HepG2 (cell line): ENCODE measurements around the gene LST1. TPM values are rescaled to one million over a fixed set of nuclear protein-coding genes. Genes with fewer than 3 reads are reported as not detected.

Experiments
- ARNT ChIP-seq: fragments of 450-650 bp; IDR thresholded peaks from 2 replicates; pipeline ENCODE4 v1.6.1; 2017
- ARNT2 ChIP-seq: sonication (generic); formaldehyde crosslinking; IDR thresholded peaks from 2 replicates; pipeline ENCODE4 v1.8.0; 2022; ENCODE audit warnings: mild to moderate bottlenecking, low read depth, missing genetic modification reagents, moderate library complexity
- CREM ChIP-seq, 2 experiments: sonication (generic) in 1 of 2; formaldehyde crosslinking in 1 of 2; IDR thresholded peaks; 2 replicates each; pipeline versions ENCODE4 v1.4.0 to v1.6.1; 2016 to 2020; ENCODE audit warnings: antibody characterized with exemption in 1 of 2, mild to moderate bottlenecking in 1 of 2, missing genetic modification reagents in 1 of 2
- EEA1 ChIP-seq: sonication (generic); formaldehyde crosslinking; IDR thresholded peaks from 2 replicates; pipeline ENCODE4 v1.5.1; 2020; ENCODE audit warnings: mild to moderate bottlenecking, missing genetic modification reagents, borderline replicate concordance
- ELF3 ChIP-seq: IDR thresholded peaks from 2 replicates; pipeline ENCODE4 v1.6.1; 2016; ENCODE audit warnings: missing genetic modification reagents, missing compliant biosample characterization
- FLYWCH1 ChIP-seq: sonication (generic); formaldehyde crosslinking; IDR thresholded peaks from 2 replicates; pipeline ENCODE4 v1.8.1; 2023; ENCODE audit warnings: mild to moderate bottlenecking, missing genetic modification reagents
- GTF3A ChIP-seq: sonication (generic); formaldehyde crosslinking; conservative IDR thresholded peaks from 2 replicates; pipeline ENCODE4 v1.4.0; 2020; ENCODE audit warnings: mild to moderate bottlenecking, missing genetic modification reagents
- HIC2 ChIP-seq: sonication (generic); formaldehyde crosslinking; IDR thresholded peaks from 2 replicates; pipeline ENCODE4 v1.9.0; 2022; ENCODE audit warnings: low read depth, missing genetic modification reagents
- ISX ChIP-seq: sonication (generic); formaldehyde crosslinking; conservative IDR thresholded peaks from 2 replicates; pipeline ENCODE4 v1.5.0; 2020; ENCODE audit warnings: missing genetic modification reagents
- MEF2D ChIP-seq: sonication (generic); formaldehyde crosslinking; IDR thresholded peaks from 2 replicates; pipeline ENCODE4 v1.5.1; 2020; ENCODE audit warnings: mild to moderate bottlenecking, missing genetic modification reagents
- NBN ChIP-seq: fragments of 450-650 bp; conservative IDR thresholded peaks from 2 replicates; pipeline ENCODE4 v1.6.1; 2017
- RARG ChIP-seq: sonication (generic); formaldehyde crosslinking; IDR thresholded peaks from 2 replicates; pipeline ENCODE4 v1.4.0; 2020; ENCODE audit warnings: low read depth, mild to moderate bottlenecking, missing genetic modification reagents
- RFX1 ChIP-seq: fragments of 450-650 bp; IDR thresholded peaks from 2 replicates; pipeline ENCODE4 v1.6.1; 2017
- RFXAP ChIP-seq: sonication (generic); formaldehyde crosslinking; IDR thresholded peaks from 2 replicates; pipeline ENCODE4 v1.4.0; 2020; ENCODE audit warnings: missing genetic modification reagents, borderline replicate concordance
- SMAD1 ChIP-seq: sonication (generic); formaldehyde crosslinking; IDR thresholded peaks from 2 replicates; pipeline ENCODE4 v1.4.0; 2020; ENCODE audit warnings: missing genetic modification reagents, low read depth, mild to moderate bottlenecking, borderline replicate concordance
- TEAD2 ChIP-seq: sonication (generic); formaldehyde crosslinking; IDR thresholded peaks from 2 replicates; pipeline ENCODE4 v1.9.0; 2021; ENCODE audit warnings: missing genetic modification reagents
- ZBTB38 ChIP-seq: sonication (generic); formaldehyde crosslinking; IDR thresholded peaks from 2 replicates; pipeline ENCODE4 v1.5.1; 2020; ENCODE audit warnings: mild to moderate bottlenecking, missing genetic modification reagents
- ZFX ChIP-seq: sonication (generic); formaldehyde crosslinking; IDR thresholded peaks from 2 replicates; pipeline ENCODE4 v1.4.0; 2020; ENCODE audit warnings: mild to moderate bottlenecking, low read depth, missing genetic modification reagents, moderate library complexity
- ZNF232 ChIP-seq: sonication (generic); formaldehyde crosslinking; IDR thresholded peaks from 2 replicates; pipeline ENCODE4 v1.4.0; 2020; ENCODE audit warnings: missing genetic modification reagents, borderline replicate concordance
- ZNF292 ChIP-seq: sonication (generic); formaldehyde crosslinking; IDR thresholded peaks from 2 replicates; pipeline ENCODE4 v1.8.1; 2022; ENCODE audit warnings: mild to moderate bottlenecking, low read depth, missing genetic modification reagents, borderline replicate concordance
- ZNF546 ChIP-seq: sonication (generic); formaldehyde crosslinking; conservative IDR thresholded peaks from 2 replicates; pipeline ENCODE4 v1.8.1; 2023; ENCODE audit warnings: mild to moderate bottlenecking, missing genetic modification reagents
- ZNF556 ChIP-seq: sonication (generic); formaldehyde crosslinking; IDR thresholded peaks from 2 replicates; pipeline ENCODE4 v1.4.0; 2020; ENCODE audit warnings: mild to moderate bottlenecking, missing genetic modification reagents, borderline replicate concordance
- ZNF777 ChIP-seq: sonication (generic); formaldehyde crosslinking; IDR thresholded peaks from 2 replicates; pipeline ENCODE4 v1.4.0; 2020; ENCODE audit warnings: missing genetic modification reagents
- ZNF878 ChIP-seq: sonication (generic); formaldehyde crosslinking; IDR thresholded peaks from 2 replicates; pipeline ENCODE4 v1.8.1; 2023; ENCODE audit warnings: mild to moderate bottlenecking, missing genetic modification reagents, moderate library complexity
- ZSCAN25 ChIP-seq: sonication (generic); formaldehyde crosslinking; IDR thresholded peaks from 2 replicates; pipeline ENCODE4 v1.8.0; 2022; ENCODE audit warnings: mild to moderate bottlenecking, missing genetic modification reagents
- polyA plus RNA-seq, 8 experiments: library from polyadenylated mRNA; depleted of rRNA in 3 of 8; stranded (reverse) in 7 of 8; unstranded in 1 of 8; fragments of >200 nt; fragmentation: Illumina TruSeq in 4 of 8; extraction: Trizol in 4 of 8; gene quantifications; 2 replicates each; pipeline versions ENCODE4 v1.2.1 to v1.2.3, GENCODE V29; 2011 to 2016; ENCODE audit warnings: low read depth in 4 of 8, missing spikeins in 1 of 8, mixed read lengths in 1 of 8; ENCODE audit not compliant: insufficient read depth in 1 of 8
- total RNA-seq, 5 experiments: library from RNA; depleted of rRNA; stranded (reverse); fragments of >200 nt; fragmentation: Illumina TruSeq; extraction: Trizol; gene quantifications; 2 replicates each; pipeline ENCODE4 v1.2.3, GENCODE V29; 2016; ENCODE audit warnings: low read depth in 1 of 5
- TF ChIP-seq, protein P1 (sequence below): sonication (generic); formaldehyde crosslinking; IDR thresholded peaks from 2 replicates; pipeline ENCODE4 v1.4.0; 2020; ENCODE audit warnings: missing genetic modification reagents
- TF ChIP-seq, protein P2 (sequence below): sonication (generic); formaldehyde crosslinking; IDR thresholded peaks from 2 replicates; pipeline ENCODE4 v1.4.0; 2020; ENCODE audit warnings: mild to moderate bottlenecking, missing genetic modification reagents

Gene LST1
- total and polyA plus RNA-seq, 2 of the 13 experiments (the other 11 are each of a cell fraction or from before 2014, with no cell fraction given) = not detected

DNA sequence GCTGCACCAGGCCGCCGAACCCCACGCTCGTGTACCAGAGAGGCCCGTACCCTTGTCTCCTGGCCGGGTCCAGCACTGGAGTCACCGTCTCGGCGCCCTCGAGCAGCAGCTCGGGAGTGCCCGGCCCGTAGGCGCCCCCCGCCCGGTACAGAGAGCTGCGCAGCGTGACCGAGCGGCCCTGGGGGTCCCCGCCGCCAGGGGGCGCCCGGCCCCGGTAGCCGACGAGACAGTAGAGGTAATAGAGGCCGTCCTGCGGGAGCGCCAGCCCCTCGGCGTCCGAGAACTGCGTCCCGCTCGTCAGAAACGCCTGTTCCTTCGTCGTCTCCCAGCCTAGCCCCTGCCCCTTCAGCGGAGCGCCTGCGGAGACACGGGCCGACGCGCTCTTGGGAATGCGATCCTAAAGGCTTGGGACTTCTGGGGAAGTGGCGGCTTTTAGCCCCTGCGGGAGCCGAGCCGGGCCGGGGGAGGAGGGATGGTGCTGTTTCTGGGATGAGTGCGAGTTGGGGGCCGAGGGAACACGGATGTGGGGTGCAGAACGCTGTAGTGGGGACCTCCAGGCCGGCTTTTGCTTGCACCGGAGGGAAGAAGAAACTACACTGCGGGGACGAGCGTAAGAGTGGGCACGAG, 5.2 kb upstream of the LST1 start (continued):
- TF ChIP-seq, protein P1, sequence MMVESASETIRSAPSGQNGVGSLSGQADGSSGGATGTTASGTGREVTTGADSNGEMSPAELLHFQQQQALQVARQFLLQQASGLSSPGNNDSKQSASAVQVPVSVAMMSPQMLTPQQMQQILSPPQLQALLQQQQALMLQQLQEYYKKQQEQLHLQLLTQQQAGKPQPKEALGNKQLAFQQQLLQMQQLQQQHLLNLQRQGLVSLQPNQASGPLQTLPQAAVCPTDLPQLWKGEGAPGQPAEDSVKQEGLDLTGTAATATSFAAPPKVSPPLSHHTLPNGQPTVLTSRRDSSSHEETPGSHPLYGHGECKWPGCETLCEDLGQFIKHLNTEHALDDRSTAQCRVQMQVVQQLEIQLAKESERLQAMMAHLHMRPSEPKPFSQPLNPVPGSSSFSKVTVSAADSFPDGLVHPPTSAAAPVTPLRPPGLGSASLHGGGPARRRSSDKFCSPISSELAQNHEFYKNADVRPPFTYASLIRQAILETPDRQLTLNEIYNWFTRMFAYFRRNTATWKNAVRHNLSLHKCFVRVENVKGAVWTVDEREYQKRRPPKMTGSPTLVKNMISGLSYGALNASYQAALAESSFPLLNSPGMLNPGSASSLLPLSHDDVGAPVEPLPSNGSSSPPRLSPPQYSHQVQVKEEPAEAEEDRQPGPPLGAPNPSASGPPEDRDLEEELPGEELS (CRISPR knock-in tag) = peak; percentile 11; the same call in 1 of the 2 replicates
- TF ChIP-seq ZFX (CRISPR knock-in tag) (peak; percentile 78), CREM (IDR thresholded peaks at IDR 0.05) (no peak), CREM (CRISPR knock-in tag; IDR thresholded peaks at IDR 0.05) (no peak), ARNT (no peak), ZNF878 (CRISPR knock-in tag) (no peak), RFXAP (CRISPR knock-in tag) (0 out of 2 replicates have a peak, but pooled peaks have one; percentile 19), ARNT2 (CRISPR knock-in tag) (no peak), FLYWCH1 (CRISPR knock-in tag) (no peak), ISX (CRISPR knock-in tag) (no peak), ZBTB38 (CRISPR knock-in tag) (peak; percentile 76), ZNF556 (CRISPR knock-in tag) (peak; percentile 24; the same call in 1 of the 2 replicates), ZNF232 (CRISPR knock-in tag) (no peak), ELF3 (CRISPR knock-in tag) (no peak; the same call in 1 of the 2 replicates), EEA1 (CRISPR knock-in tag) (0 out of 2 replicates have a peak, but pooled peaks have one; percentile 57), RARG (CRISPR knock-in tag) (no peak), ZNF777 (CRISPR knock-in tag) (peak; percentile 83), MEF2D (CRISPR knock-in tag) (no peak), SMAD1 (peak; percentile 89), NBN (no peak), RFX1 (no peak), ZSCAN25 (CRISPR knock-in tag) (no peak), HIC2 (CRISPR knock-in tag) (no peak; the same call in 1 of the 2 replicates), TEAD2 (CRISPR knock-in tag) (peak; percentile 71; the same call in 1 of the 2 replicates), GTF3A (CRISPR knock-in tag) (peak; percentile 69; the same call in 1 of the 2 replicates), ZNF546 (CRISPR knock-in tag) (0 out of 2 replicates have a peak, but pooled peaks have one; percentile 55), ZNF292 (CRISPR knock-in tag) (peak; percentile 29; the same call in 1 of the 2 replicates)
- TF ChIP-seq, protein P2, sequence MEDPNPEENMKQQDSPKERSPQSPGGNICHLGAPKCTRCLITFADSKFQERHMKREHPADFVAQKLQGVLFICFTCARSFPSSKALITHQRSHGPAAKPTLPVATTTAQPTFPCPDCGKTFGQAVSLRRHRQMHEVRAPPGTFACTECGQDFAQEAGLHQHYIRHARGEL = no peak
